Right lobe of liver (tissue), 4 donors: ENCODE results near the gene PLLP.

ENCODE experiments used
- POLR2A ChIP-seq: fragments of 450-650 bp; IDR thresholded peaks from one replicate; pipeline ENCODE4 v1.6.1; 2017; ENCODE audit warnings: antibody characterized with exemption, mild to moderate bottlenecking
- TF ChIP-seq, protein P1 (sequence below), 4 donors: fragments of 200-600 bp in 3 of 4; fragments of 450-650 bp in 1 of 4; IDR thresholded peaks; one replicate each; pipeline versions ENCODE4 v1.5.1 to v1.8.0; 2016 to 2022; ENCODE audit warnings: antibody characterized with exemption in 4 of 4, mild to moderate bottlenecking in 2 of 4
- donor health status: DM: no; HTN: no; CAD: no.
- donor health status: DM: no; HTN: no; CAD: no.
- donor health status: DM: no; HTN: yes; CAD: no.

DNA sequence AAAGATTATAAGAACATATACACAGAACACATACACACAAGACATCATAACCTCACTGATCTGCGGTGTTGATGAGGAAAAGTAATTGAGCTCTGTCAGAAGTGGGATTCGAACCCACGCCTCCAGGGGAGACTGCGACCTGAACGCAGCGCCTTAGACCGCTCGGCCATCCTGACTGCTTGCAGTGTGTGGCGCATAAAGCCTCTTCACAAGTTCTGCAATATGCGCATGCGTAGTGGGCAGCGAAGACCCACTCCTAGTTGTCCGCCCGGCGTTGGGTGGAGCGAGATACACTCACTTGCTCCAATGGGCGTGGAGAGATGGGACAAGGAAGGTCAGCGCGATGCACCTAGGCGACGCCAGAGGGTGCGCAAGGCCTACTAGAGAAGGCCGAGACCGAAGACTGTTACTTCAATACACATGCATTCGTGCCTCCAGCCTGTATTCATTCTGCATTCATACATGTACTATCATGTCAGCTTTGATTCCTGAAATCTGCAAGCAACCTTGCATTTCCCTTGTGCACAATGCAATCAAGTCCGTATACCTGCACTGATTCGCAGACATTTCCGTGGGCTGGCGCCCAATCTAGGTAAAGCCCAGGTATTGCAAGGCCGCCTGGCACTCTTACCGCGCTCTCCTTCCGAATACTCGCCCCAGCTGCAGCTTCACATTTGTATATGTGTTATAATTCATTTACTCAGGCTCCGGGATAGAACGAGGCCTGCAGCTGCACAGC is 16.1 kb upstream of the PLLP start:
- TF ChIP-seq, protein P1, sequence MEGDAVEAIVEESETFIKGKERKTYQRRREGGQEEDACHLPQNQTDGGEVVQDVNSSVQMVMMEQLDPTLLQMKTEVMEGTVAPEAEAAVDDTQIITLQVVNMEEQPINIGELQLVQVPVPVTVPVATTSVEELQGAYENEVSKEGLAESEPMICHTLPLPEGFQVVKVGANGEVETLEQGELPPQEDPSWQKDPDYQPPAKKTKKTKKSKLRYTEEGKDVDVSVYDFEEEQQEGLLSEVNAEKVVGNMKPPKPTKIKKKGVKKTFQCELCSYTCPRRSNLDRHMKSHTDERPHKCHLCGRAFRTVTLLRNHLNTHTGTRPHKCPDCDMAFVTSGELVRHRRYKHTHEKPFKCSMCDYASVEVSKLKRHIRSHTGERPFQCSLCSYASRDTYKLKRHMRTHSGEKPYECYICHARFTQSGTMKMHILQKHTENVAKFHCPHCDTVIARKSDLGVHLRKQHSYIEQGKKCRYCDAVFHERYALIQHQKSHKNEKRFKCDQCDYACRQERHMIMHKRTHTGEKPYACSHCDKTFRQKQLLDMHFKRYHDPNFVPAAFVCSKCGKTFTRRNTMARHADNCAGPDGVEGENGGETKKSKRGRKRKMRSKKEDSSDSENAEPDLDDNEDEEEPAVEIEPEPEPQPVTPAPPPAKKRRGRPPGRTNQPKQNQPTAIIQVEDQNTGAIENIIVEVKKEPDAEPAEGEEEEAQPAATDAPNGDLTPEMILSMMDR (IDR thresholded peaks at IDR 0.05): peak; percentile 95 to 99 (median 96)
- TF ChIP-seq POLR2A: no peak
